ENCODE measurements around the gene GLT6D1.

Gene GLT6D1

DNA sequence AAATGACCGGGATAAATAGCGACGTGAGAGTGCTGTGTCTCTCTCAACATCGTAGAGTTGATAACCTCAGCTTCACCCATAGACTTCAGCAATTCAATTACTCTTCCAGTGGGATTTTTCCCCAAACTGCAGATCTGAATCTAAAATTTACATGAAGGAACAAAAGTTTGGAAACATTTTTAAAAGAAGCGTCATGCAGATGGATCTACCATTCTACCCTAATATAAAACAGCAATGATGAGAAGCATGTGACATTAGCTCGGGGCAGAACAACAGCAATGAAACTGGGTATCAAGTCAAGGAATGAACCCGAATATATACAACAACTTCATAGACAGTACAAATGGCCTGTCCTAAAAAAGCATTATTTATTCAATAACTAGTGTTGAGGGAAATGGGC is 18.8 kb downstream of the GLT6D1 start:
- no peak for DNase-seq

- DNase-seq: no peak
Measured at GRCh38 chr9:135619599-135619886, 19.8 kb downstream of the GLT6D1 start.

GRCh38 chr9:135618866-135619598 is 20.3 kb downstream of the GLT6D1 start:
- no peak for DNase-seq

- DNase-seq: no peak
Measured at GRCh38 chr9:135617991-135618411, 21.3 kb downstream of the GLT6D1 start.

DNA sequence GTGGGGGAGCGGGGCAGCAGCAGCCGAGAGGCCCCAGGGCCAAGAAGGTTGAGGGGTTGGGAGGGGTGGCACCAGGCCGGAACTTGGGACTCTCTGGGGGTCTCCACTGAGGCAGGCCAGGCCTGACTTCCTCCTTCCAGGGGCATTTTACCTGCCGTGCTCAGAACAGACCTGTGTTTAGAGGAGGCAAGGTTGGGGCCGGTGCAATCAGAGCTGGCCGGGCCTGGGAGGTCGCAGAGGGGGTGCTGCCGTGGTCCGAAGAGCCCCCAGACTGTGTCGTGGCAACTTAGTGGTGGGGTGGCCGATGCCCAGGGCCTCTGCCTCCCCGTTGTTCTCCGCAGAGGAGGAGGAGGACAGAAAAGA is 21.8 kb downstream of the GLT6D1 start:
- DNase-seq: no peak

GRCh38 chr9:135616619-135617537 is 22.5 kb downstream of the GLT6D1 start:
- DNase-seq: no peak

GRCh38 chr9:135615666-135616618 is 23.4 kb downstream of the GLT6D1 start:
- DNase-seq: peak in 1 of 4 experiments; percentile 2

DNA sequence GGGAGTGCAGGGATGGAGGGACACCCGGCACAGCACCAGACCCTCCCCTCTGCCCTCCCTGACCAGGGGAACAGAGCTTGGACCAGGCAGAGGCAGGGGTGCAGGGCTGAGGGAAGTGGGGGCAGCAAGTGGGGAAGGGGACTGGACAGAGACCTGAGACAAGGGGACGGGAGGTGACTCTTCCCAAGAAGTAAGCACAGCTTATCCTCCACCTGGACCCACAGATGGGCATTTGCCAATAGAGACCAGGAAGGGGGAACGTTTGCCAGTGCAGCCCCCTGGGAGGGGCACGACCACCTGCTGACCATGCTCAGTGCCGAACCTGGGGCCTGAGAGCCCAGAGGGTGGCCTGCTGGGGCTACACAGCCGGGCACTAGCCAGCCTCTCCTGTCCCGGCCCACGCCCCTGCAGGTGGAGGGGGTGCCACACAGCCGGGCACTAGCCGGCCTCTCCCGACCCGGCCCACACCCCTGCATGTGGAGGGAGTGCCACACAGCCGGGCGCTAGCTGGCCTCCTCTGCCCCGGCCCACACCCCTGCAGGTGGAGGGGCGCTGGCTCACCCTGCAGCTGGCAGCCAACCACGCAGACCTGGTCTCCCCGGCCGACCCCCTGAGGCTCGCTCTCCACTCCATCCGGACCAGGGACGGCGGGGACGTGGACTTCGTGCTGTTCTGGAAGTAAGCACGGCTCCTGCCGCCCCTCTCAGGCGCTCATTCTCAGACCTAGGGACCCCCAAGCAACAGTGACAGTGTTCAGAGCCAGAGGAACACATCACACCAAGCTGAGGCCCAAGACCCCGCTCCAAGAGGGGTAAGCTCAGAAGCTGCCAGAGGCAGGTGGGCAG is 24.3 kb downstream of the GLT6D1 start:
- no peak for DNase-seq

DNA sequence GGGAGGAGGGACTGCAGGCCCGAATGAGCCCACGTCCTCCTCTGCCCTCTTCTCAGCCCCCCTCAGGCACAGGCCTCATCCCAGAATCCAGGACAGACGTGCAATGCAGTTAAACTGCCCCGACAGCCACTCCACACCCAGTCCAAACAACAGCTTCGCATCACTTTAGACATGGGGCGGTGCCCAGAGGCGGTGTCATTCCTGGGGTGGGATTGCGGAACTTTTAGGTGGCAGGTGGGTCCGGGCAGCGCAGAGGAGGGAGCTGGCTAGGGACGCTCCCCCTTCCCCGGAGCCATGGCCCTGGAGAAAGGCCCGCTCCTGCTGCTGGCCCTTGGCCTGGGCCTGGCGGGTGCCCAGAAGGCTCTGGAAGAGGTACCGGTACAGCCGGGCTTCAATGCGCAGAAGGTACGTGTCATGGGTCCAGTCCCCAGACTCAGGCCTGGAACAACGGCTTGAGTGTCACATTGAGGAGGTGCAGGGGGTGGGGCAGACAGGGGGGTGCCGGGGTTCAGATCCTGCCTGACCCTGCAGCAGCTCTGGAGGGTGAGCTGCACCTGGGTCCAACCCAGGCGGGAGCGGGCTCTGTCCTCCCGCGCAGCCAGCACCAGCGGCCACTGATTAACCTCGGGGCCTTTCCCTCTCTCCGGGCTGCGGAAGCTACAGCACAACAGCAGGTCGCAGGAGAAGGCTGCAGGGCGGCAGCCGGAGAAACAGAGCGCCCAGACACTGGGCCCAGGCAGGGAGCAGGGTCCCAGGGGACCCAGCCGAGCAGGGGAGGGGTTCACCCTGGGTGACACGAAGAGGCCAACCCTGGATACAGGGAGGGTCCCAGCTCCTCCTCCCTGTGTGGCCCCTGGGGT is 25.2 kb downstream of the GLT6D1 start:
- no peak for DNase-seq

DNA sequence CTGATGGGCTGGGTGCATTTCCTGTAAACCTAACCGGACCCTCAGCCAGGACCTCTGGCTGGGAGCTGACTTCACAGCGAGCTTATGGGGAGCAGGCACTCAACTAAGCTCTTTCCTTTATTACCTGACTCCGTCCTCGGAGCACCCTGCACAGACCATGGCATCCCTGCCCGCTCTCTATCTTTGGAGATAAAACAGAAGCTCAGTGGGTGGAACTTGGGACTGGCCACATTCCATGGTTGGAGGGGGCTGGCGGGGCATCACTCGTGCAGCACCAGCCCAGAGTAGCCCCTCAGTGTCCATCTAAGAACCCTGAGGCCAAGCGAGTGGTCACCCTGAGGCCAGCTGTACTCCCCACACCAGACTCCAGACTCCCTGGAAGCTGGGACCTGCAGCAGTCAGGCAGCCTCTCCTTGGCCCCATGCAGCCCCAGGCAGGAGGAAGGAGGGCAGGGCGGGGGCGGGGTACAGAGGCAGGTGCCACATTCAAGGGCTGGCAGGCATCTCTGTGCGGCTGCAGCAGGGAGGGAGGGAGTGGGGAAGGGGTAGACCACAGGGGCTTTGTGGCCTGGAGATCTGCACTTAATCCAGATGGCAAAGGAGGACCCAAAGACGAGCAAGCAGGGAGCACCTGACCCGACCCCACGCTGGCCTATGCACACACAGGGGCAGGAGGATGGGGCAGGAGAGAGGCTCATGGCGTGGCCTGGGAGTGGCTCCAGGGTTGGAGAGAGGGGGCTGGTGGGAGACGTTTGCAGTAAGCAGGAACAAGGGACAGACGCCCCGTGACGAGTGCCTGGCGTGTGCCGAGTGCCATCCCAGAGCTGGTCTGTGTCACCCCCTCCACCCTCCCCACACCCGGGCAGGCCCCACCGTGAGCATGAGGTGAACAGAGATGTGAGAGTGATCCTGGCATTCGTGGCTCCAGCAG is 26.1 kb downstream of the GLT6D1 start:
- no peak for DNase-seq

DNA sequence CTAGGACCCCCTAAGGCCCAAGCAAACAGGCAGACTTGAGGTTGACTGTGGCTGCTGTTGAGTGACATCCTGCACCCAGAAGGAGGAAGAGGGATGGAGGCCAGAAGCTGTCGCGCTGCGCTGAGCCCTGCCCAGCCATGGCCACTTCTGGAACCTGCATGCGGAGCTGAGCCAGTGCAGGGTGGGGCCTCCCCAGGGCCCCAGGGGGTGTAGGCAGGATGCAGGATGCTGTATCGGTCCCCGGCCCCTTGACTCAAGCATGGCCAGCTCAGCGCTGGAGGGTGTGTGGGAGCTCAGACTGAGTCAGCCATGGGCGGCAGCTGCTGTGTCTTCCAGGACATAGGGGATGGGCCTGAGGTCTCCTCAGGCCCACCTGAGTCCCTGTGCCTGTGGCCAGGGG is 26.9 kb downstream of the GLT6D1 start:
- no peak for DNase-seq

- DNase-seq: no peak
Measured at GRCh38 chr9:135611875-135612209, 27.5 kb downstream of the GLT6D1 start.

GRCh38 chr9:135611142-135611874 is 28.0 kb downstream of the GLT6D1 start:
- no peak for DNase-seq

DNA sequence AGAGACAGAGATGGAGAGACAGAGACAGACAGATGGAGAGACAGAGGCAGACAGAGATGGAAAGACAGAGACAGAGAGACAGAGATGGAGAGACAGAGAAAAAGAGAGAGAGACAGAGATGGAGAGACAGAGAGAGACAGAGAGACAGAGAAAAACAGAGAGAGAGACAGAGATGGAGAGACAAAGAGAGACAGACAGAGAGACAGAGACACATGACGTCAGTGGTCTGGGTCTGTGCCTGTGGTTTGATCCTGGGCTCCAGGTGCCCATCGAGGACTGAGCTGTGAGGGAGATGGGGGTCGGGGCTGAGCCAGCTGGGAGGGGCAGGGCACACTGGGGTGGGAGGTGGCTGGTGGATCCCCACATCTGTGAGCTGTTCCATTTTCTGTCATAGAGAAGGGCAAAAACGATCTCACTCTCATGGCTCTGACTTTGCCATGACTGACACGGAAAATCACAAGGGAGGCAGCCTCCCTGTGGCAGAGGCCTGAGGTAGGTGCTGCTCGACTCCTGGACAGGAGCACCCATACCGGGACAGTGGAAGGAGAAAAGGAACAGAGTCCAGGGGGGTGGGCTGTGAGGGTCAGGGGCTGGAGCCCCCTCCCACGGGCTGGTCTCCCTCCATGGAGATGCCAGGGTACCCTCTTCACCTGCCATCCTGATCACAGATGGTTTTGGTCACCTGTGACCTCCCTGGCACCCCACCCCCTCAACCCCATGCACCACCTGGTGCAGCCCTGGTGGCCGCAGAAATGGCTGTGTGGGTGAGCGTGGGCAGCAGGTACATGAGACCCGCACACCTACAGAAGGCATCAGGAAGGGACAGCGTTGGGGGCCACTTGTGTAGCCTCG is 28.8 kb downstream of the GLT6D1 start:
- no peak for DNase-seq

DNA sequence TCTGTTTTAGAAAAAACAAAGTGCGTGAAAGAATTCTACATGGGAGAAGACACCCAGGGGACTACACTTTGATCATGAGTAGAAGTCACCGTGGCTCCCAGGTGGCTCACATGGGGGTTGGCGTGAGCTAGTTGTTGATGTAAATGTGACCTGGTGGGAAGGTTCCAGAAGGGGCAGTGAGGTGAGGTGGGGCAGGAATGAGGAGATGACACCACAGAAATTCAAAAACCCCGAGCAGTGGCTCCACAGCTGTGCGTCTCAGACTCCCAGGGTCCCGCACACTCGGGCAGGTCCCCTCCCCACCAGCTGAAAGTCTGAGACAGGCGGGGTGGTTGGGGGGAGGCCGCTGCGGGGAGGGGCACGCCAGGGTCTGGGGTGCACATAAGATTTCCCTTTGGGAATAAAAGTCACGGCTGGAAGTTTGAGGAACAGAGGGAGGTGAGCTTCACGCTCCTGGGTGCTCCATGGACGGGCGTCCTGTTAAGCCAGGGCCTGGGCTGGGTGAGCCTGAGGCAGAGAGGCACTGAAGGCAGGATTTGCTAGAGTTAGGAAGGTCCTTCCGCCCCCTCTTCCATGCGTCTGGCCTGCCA is 29.9 kb downstream of the GLT6D1 start:
- DNase-seq: no peak

DNA sequence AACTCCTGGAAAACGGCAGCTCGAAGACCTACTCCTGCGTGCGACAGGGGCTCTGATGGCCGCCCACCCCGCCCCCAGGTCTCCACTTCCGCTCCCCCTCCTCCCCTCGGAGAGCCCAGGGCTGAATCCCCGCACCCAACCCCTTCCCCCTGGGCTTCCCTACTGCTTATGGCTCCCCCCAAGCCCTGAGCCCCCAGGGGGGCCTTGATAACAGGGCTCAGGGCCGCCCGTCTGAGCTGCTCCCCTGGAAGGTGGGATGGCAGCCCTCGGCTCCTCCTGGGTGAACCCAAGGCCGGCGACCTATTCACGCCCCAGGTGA is 30.4 kb downstream of the GLT6D1 start:
- DNase-seq: no peak

DNA sequence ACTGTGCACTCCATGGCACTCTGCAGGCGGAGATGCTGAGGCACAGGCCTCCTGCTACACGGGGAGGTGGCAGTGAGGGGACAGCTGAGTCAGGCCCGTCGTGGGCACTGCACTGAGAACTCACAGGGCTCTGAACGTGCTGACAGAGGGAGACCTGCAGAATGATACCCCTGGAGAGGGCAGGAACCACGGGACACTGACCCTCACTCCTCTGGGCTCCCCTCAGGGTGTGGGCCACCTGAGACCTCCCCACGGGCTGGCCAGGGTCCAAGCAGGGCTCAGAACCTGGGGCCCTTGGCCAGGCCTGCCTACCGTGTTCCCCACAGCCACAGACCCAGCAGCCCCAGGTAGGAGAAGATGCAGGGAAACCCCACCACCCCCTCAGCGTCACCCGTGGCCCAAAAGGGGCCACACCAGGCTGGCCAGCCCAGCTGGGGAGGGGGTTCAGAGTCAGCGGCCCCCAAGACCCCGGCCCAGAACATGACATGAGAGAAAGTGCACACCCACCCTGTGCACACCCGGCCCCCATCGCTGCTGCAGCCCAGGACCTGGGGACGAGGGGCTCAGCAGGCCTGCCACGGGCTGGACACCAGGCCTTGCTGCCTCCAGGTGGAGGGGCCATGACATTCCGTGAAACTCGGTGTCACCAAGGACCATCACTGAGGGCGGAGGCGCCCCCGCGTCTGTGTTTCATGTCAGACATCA is 30.9 kb downstream of the GLT6D1 start:
- no peak for DNase-seq
